BLaER1 (cell line): Measurements from ENCODE around the gene TMEM107.

ENCODE experiments used
- H3K27ac ChIP-seq: shearing (Covaris generic); formaldehyde crosslinking; 2 replicates; pipeline ENCODE4 v1.8.1; 2022
- H3K27me3 ChIP-seq: shearing (Covaris generic); formaldehyde crosslinking; 2 replicates; pipeline ENCODE4 v1.8.1; 2022
- H3K36me3 ChIP-seq: shearing (Covaris generic); formaldehyde crosslinking; 2 replicates; pipeline ENCODE4 v1.8.1; 2022
- H3K4me1 ChIP-seq: shearing (Covaris generic); formaldehyde crosslinking; 2 replicates; pipeline ENCODE4 v1.8.1; 2022
- H3K4me2 ChIP-seq: shearing (Covaris generic); formaldehyde crosslinking; 2 replicates; pipeline ENCODE4 v1.8.1; 2022
- H3K4me3 ChIP-seq: shearing (Covaris generic); formaldehyde crosslinking; 2 replicates; pipeline ENCODE4 v1.8.1; 2022
- H3K9ac ChIP-seq: shearing (Covaris generic); formaldehyde crosslinking; 2 replicates; pipeline ENCODE4 v1.8.1; 2022
- H3K9me3 ChIP-seq: shearing (Covaris generic); formaldehyde crosslinking; 2 replicates; pipeline ENCODE4 v1.8.1; 2022
- H4K20me1 ChIP-seq: shearing (Covaris generic); formaldehyde crosslinking; 2 replicates; pipeline ENCODE4 v1.8.1; 2022
- Cebpa-rat ChIP-seq: shearing (Covaris generic); IDR thresholded peaks from 2 replicates; pipeline ENCODE4 v1.8.1; 2022

Gene TMEM107

DNA sequence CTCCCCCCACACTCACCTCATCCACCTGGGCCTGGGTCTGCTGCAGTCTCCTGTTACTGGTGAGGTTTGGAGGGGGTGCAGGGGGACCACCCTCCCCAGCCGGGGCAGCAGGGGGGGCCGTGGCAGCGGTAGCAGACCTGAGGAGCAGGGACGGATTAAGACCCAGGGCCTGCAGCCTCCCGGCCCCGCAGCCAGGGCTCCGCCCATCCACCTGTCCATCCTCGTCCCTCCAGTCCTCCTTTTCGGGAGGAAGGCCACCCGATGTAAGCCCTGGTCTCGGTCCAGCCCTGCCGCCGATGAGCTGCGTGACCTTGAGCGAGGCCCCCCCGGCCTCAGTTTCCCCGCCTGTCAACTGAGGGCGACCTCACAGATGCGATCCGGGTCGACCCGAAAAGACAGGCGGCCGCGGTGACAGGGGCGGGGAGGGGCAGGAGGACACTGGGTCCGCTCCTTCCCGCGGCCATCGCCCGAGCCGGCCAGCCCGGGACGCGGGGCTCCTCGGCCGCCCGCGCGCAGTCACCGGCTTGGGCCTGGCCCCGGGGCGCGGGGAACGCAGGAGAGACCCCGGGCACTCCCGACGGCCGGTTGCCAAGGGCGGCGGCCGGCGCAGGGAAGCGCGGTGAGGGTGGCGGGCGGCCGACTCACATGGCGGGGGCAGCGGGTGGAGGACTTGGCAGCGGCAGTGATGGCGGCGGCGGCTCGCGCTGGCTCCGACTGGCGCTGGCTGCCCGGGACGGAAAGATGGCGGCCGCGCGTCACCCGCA lies 13.8 kb downstream of the TMEM107 start, which contains the start of gene VAMP2:
Gene VAMP2 (minus strand): TSS at position 716 of the 764 bp plus-strand sequence. CDS start 69 bp downstream, at position 647.
- Histone ChIP-seq H3K36me3 (peaks cover 22% of the 10 kb centered on the region), H3K4me1 (peaks cover 57% of the 10 kb centered on the region), H3K27ac (peak within 1 kb of the TSS; percentile 98), H3K4me3 (peak within 1 kb of the TSS; percentile 100), H3K27me3 (no peaks in the 10 kb centered on the region), H3K9ac (peak within 1 kb of the TSS; percentile 99), H3K9me3 (no peaks in the 10 kb centered on the region), H4K20me1 (peaks cover 32% of the 10 kb centered on the region), H3K4me2 (peak within 1 kb of the TSS; percentile 99)
- TF ChIP-seq Cebpa-rat = no peak

DNA sequence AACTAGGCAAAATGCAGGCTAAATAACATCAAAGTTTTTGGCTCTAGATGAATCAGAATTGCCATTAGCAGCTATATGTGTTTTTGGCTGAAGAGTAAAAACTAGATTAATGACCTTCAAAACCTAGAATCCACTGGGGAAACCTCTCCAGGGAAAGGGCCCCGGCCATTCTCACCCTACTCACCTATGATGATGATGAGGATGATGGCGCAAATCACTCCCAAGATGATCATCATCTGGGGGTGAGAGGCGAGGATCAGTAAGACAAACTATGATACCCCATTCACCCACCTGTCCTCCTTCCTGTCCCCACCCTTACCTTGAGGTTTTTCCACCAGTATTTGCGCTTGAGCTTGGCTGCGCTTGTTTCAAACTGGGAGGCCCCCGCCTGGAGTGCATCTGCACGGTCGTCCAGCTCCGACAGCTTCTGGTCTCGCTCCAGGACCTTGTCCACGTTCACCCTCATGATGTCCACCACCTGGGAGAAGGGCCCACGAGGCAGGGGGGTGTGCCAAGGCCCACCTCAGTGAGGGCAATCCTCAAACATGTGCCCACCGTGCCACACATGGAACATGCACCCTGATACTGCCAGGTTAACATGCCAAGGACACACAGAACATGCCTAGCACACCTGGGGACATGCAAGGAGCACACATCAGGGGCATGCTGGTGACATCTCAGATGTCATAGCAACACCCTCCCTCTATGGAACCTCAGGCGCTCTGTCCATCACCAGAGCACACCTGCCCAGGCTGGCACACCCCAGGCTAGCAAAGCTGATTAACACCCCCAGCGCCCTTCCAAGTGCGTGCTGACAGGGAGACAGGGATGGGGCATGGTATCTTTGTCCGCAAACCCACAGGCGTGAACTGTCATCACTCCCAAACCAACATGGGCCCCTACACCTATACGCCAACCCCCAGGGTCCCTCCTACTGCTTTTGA lies 14.6 kb downstream of the TMEM107 start:
- peak overlapping the region; percentile 99 for H3K9ac ChIP-seq
- H4K20me1 ChIP-seq = peaks cover 32% of the 10 kb centered on the region
- H3K4me1 ChIP-seq = peaks cover 62% of the 10 kb centered on the region
- H3K9me3 ChIP-seq = no peaks in the 10 kb centered on the region
- peak overlapping the region; percentile 99 for H3K4me2 ChIP-seq
- H3K27ac ChIP-seq = peak overlapping the region; percentile 98
- TF ChIP-seq Cebpa-rat = no peak
- no peaks in the 10 kb centered on the region for H3K27me3 ChIP-seq
- H3K4me3 ChIP-seq = peak overlapping the region; percentile 100
- H3K36me3 ChIP-seq = peaks cover 22% of the 10 kb centered on the region

DNA sequence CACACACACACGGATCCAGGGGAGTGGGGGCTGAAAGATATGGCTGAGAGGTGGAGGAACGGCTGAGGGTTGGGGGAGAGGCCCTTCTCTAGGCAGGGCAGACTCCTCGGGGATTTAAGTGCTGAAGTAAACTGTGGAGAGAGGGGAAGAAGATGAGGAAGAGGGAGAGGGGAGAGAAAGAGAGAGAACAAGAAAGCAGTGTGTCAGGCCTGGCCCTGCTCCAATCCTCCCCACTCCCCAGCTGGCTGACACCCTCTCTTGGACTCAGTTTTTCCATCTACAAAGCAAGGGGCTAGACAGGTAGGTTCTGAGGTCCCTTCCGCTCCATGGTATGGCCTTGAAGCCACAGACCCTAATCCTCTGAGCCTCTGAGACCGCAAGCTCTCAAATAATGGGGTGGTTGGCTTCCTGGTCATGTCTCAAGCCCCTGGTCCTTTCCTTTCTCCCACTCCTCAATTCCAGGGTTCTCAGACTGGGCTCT lies 15.4 kb downstream of the TMEM107 start:
- no peaks in the 10 kb centered on the region for H3K27me3 ChIP-seq
- peak overlapping the region; percentile 100 for H3K4me3 ChIP-seq
- no peaks in the 10 kb centered on the region for H3K9me3 ChIP-seq
- peaks cover 65% of the 10 kb centered on the region for H3K4me1 ChIP-seq
- H3K4me2 ChIP-seq = peak overlapping the region; percentile 99
- TF ChIP-seq Cebpa-rat = no peak
- peak overlapping the region; percentile 99 for H3K9ac ChIP-seq
- H3K27ac ChIP-seq = peak overlapping the region; percentile 46
- peaks cover 32% of the 10 kb centered on the region for H4K20me1 ChIP-seq
- H3K36me3 ChIP-seq = peaks cover 22% of the 10 kb centered on the region

DNA sequence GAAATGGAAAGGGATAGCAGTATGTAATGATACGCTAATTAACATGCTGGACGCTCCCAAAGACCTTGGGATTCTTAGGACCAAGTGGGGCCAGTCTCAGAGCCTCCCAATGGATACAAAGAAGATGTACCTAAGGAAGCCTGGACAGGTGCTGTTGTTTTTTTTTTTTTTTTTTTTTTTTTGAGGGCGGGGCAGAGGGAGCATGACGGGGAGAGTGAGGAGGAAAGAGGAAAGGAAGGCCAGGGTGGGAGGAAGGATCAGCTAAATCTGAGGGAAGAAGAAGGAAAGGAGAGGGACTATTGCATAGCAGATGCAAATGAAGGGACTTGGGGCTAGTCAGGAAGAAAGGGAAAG lies 16.0 kb downstream of the TMEM107 start:
- Histone ChIP-seq H3K36me3 (peaks cover 22% of the 10 kb centered on the region), H3K9me3 (no peaks in the 10 kb centered on the region), H3K27ac (no peak overlapping the region), H3K4me2 (peak overlapping the region; percentile 99), H3K4me1 (peaks cover 71% of the 10 kb centered on the region), H3K27me3 (no peaks in the 10 kb centered on the region), H3K9ac (peak overlapping the region; percentile 99; the same call in 1 of the 2 replicates), H4K20me1 (peaks cover 32% of the 10 kb centered on the region), H3K4me3 (peak overlapping the region; percentile 100; the same call in 1 of the 2 replicates)
- no peak for TF ChIP-seq Cebpa-rat

DNA sequence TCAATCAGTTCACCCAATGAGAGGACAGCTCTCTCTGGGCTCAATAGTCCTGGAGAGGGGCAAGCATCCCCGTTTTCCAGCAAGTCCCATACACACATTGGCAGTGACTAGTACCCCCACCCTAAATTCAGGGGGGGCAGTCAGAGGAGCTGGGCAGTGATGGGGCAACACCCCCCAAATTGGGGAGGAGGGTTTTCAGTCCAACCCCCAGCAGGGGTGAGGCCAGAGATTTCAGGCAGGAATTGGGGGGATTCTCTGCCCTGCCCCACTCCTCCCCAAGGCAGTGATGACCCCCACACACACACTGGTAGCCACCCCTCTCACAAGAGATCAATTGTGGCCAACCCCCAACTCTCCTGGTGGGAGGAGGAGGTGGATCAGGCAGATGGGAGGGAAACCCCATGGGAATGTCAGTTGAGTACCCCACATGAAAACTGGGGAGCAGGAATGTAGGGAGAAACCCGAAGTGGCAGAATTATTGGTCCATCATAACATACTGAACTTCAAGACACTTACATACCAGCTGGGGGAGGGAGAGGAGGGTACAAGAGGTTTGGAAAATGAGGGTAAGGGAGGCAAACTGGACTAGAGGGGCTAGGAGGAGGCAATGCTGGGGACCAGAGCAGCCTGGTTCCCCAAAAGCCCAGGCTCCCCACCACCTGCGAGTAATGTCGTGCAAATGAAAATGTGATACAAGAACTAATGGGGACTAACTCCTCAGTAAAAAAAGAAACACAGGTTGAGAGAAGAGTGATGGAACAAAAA lies 16.5 kb downstream of the TMEM107 start:
- H3K4me1 ChIP-seq = peaks cover 73% of the 10 kb centered on the region
- no peak for TF ChIP-seq Cebpa-rat
- H3K9ac ChIP-seq = peak overlapping the region; percentile 99
- H3K27me3 ChIP-seq = no peaks in the 10 kb centered on the region
- peaks cover 22% of the 10 kb centered on the region for H3K36me3 ChIP-seq
- H3K4me2 ChIP-seq = peak overlapping the region; percentile 99; the same call in 1 of the 2 replicates
- H3K27ac ChIP-seq = no peak overlapping the region
- peaks cover 32% of the 10 kb centered on the region for H4K20me1 ChIP-seq
- no peak overlapping the region for H3K4me3 ChIP-seq
- no peaks in the 10 kb centered on the region for H3K9me3 ChIP-seq

DNA sequence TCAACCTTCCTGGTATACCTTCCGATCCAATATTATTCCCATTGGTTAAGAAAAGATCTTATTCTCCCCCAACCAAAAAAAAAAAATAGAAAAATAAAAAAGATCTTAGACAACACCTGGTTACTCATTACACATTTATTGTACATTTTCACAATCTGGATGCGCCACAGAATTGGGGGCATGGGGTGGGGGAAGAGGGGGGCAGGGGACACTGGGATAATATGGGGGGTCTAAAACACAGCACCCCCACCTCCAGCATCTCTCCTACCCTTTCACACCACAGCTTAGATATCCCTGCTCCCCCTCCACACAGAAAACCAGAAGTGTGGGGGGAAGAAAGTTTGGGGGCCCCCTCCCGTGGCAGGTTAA lies 17.2 kb downstream of the TMEM107 start:
- peaks cover 73% of the 10 kb centered on the region for H3K4me1 ChIP-seq
- no peaks in the 10 kb centered on the region for H3K9me3 ChIP-seq
- H3K4me2 ChIP-seq = 0 out of 2 replicates have a peak overlapping the region, but pooled peaks have one; percentile 61
- H3K9ac ChIP-seq = no peak overlapping the region
- no peak overlapping the region for H3K27ac ChIP-seq
- H3K27me3 ChIP-seq = no peaks in the 10 kb centered on the region
- no peak for TF ChIP-seq Cebpa-rat
- no peak overlapping the region for H3K4me3 ChIP-seq
- peaks cover 22% of the 10 kb centered on the region for H3K36me3 ChIP-seq
- H4K20me1 ChIP-seq = peaks cover 32% of the 10 kb centered on the region

DNA sequence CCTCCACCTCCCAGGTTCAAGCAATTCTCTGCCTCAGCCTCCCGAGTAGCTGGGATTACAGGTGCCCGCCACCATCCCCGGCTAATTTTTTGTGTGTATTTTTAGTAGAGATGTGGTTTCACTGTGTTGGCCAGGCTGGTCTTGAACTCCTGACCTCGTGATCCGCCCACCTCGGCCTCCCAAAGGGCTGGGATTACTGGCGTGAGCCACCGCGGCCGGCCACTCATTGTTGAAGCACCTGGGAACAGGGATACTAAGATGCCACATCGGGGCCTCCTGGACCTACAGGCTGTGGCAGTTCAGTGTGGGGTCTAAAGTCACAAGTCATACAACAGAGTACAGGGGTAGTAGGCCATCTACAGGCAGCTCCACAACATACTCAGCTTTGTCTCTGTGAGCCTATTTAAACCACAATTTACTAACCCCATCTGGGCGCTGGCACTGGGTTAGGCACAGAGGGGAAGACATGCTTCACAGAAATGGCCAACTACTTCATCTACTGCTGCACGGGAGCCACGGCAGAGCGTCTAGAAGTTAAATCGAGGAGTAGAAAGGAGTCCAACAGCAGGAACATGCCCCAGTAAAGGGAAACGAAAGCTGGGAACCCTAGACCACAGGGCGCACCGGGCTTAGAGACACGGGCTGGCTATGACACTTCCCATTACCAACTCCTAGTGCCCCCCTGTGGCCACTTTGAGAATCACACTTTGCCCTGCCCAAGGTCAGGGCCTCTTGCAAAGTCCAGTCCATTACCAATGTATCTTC lies 17.7 kb downstream of the TMEM107 start:
- no peak for TF ChIP-seq Cebpa-rat
- Histone ChIP-seq H3K27me3 (no peaks in the 10 kb centered on the region), H3K36me3 (peaks cover 22% of the 10 kb centered on the region), H3K9me3 (no peaks in the 10 kb centered on the region), H3K9ac (no peak overlapping the region), H3K4me1 (peaks cover 73% of the 10 kb centered on the region), H3K27ac (no peak overlapping the region), H4K20me1 (peaks cover 32% of the 10 kb centered on the region), H3K4me2 (peak overlapping the region; percentile 61), H3K4me3 (no peak overlapping the region; the same call in 1 of the 2 replicates)

DNA sequence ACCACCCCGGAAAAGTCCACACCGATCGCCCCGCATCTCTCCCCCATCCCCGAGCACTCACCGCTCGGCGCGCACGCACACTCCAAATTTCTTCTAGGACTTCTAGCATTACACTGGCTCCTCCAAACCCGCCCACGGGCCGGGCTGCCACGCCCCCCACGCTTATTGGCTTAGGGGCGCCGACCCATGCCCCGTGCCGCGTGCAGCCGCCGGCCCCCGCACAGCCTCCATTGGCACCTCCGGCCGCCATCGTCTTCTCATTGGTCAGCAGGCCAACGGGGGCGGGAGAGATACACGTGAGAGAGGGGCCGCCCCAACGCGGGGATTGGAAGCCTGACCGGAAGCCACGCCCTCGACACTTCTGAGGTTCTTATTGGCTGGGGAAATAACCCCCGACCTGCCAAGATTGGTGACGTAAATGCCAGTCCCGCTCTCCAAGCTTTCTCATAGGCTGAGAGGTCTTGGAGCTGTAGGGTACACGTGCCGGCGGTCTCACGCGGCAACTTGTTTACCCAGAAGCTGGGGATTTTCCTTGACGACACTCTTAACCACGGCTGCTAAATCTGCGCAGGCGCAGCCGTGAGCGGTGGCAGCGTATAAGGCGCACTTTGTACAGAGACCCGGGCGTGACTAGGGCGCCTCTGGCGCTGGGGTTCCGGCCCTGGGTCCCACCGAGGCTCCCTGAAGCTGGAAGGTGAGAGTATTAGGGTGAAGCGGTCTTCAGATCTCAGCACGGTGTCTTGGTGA lies 19.8 kb downstream of the TMEM107 start:
- Histone ChIP-seq H3K9ac (peak overlapping the region; percentile 79), H3K4me1 (peaks cover 73% of the 10 kb centered on the region), H3K4me2 (peak overlapping the region; percentile 98), H3K27ac (peak overlapping the region; percentile 79), H3K36me3 (peaks cover 21% of the 10 kb centered on the region), H3K4me3 (peak overlapping the region; percentile 63), H3K27me3 (no peaks in the 10 kb centered on the region), H4K20me1 (peaks cover 22% of the 10 kb centered on the region), H3K9me3 (no peaks in the 10 kb centered on the region)
- TF ChIP-seq Cebpa-rat = no peak
